Activated T-cell treated with anti-CD3 and anti-CD28 coated beads for 48 hours (primary cell): ENCODE measurements around the gene VWA8.

Source experiments
- DNase-seq: peaks from one replicate; pipeline ENCODE4 v3.0.0-alpha.2; 2020; ENCODE audit warnings: low read depth

Gene VWA8

GRCh38 chr13:41691274-41691673 lies 269.6 kb downstream of the VWA8 start:
- no peak for DNase-seq

GRCh38 chr13:41682766-41683165 lies 278.1 kb downstream of the VWA8 start:
- DNase-seq, result no peak

GRCh38 chr13:41682001-41682400 lies 278.9 kb downstream of the VWA8 start:
- no peak for DNase-seq

GRCh38 chr13:41681587-41681986 lies 279.3 kb downstream of the VWA8 start:
- DNase-seq, result no peak

- DNase-seq, result no peak
These were observed 280.0 kb downstream of the VWA8 start for GRCh38 chr13:41680900-41681299.

- DNase-seq, result no peak
These were observed 282.1 kb downstream of the VWA8 start for GRCh38 chr13:41678848-41679247.

- DNase-seq, result no peak
These were observed 282.7 kb downstream of the VWA8 start for GRCh38 chr13:41678249-41678648.

GRCh38 chr13:41675306-41675705 lies 285.6 kb downstream of the VWA8 start:
- no peak for DNase-seq

GRCh38 chr13:41674246-41674645 lies 286.7 kb downstream of the VWA8 start:
- no peak for DNase-seq

- DNase-seq, result no peak
These were observed 287.3 kb downstream of the VWA8 start for GRCh38 chr13:41673640-41674039.

- DNase-seq, result no peak
These were observed 290.0 kb downstream of the VWA8 start for GRCh38 chr13:41670873-41671443.

GRCh38 chr13:41668130-41668757 lies 292.7 kb downstream of the VWA8 start:
- no peak for DNase-seq

GRCh38 chr13:41666644-41667043 lies 294.3 kb downstream of the VWA8 start:
- DNase-seq, result no peak

- no peak for DNase-seq
These were observed 300.5 kb downstream of the VWA8 start for GRCh38 chr13:41660411-41660810.

GRCh38 chr13:41658057-41658661 lies 302.8 kb downstream of the VWA8 start:
- no peak for DNase-seq

GRCh38 chr13:41655997-41656396 lies 304.9 kb downstream of the VWA8 start:
- no peak for DNase-seq

- no peak for DNase-seq
These were observed 306.1 kb downstream of the VWA8 start for GRCh38 chr13:41654796-41655195.

GRCh38 chr13:41652735-41653361 lies 308.1 kb downstream of the VWA8 start:
- no peak for DNase-seq

GRCh38 chr13:41651413-41652058 lies 309.4 kb downstream of the VWA8 start:
- no peak for DNase-seq

GRCh38 chr13:41650706-41651105 lies 310.2 kb downstream of the VWA8 start:
- no peak for DNase-seq

- DNase-seq, result no peak
These were observed 311.2 kb downstream of the VWA8 start for GRCh38 chr13:41649659-41650058.

- DNase-seq, result no peak
These were observed 312.5 kb downstream of the VWA8 start for GRCh38 chr13:41648314-41648935.
